ENCODE measurements around the gene ELMO3.
A peak's percentile ranks its signal among the peaks of the same experiment; 100 is the strongest.

ELMO3 gene

GRCh38 chr16:67183627-67184452 is 15.1 kb upstream of the ELMO3 start, which contains the start of gene MATCAP1:
MATCAP1 (minus strand) TSS chr16:67183963; CDS start chr16:67180610, 3,353 bp downstream.
- Histone ChIP-seq H3K27ac (ENCODE audit: low read depth, low read length) (peak within 1 kb of the TSS; percentile 83), H3K36me3 (ENCODE audit: insufficient read depth, low read length) (no peaks in the 10 kb centered on the region), H3K79me2 (ENCODE audit: control insufficient read depth, insufficient read depth, low read length, unreplicated experiment) (peaks cover 11% of the 10 kb centered on the region), H3K27me3 (ENCODE audit: insufficient read depth, low read length) (no peaks in the 10 kb centered on the region), H2AFZ (ENCODE audit: low read length, unreplicated experiment) (no peak within 1 kb of the TSS), H3K4me3 (ENCODE audit: low read depth, low read length) (peak within 1 kb of the TSS; percentile 81), H3K4me1 (ENCODE audit: control insufficient read depth, insufficient read depth, low read length, unreplicated experiment) (peaks cover 33% of the 10 kb centered on the region)

- Histone ChIP-seq H3K27me3 (ENCODE audit: insufficient read depth, low read length) (no peaks in the 10 kb centered on the region), H2AFZ (ENCODE audit: low read length, unreplicated experiment) (no peak overlapping the region), H3K4me3 (ENCODE audit: low read depth, low read length) (peak overlapping the region; percentile 81), H3K36me3 (ENCODE audit: insufficient read depth, low read length) (no peaks in the 10 kb centered on the region), H3K4me1 (ENCODE audit: control insufficient read depth, insufficient read depth, low read length, unreplicated experiment) (peaks cover 33% of the 10 kb centered on the region), H3K27ac (ENCODE audit: low read depth, low read length) (no peak overlapping the region), H3K79me2 (ENCODE audit: control insufficient read depth, insufficient read depth, low read length, unreplicated experiment) (peaks cover 11% of the 10 kb centered on the region)
Observed at GRCh38 chr16:67184453-67184994, 14.4 kb upstream of the ELMO3 start.

GRCh38 chr16:67184995-67185650 is 13.8 kb upstream of the ELMO3 start:
- peaks cover 33% of the 10 kb centered on the region for H3K4me1 ChIP-seq (ENCODE audit: control insufficient read depth, insufficient read depth, low read length, unreplicated experiment)
- H2AFZ ChIP-seq (ENCODE audit: low read length, unreplicated experiment): no peak overlapping the region
- no peaks in the 10 kb centered on the region for H3K27me3 ChIP-seq (ENCODE audit: insufficient read depth, low read length)
- peaks cover 11% of the 10 kb centered on the region for H3K79me2 ChIP-seq (ENCODE audit: control insufficient read depth, insufficient read depth, low read length, unreplicated experiment)
- no peaks in the 10 kb centered on the region for H3K36me3 ChIP-seq (ENCODE audit: insufficient read depth, low read length)
- H3K4me3 ChIP-seq (ENCODE audit: low read depth, low read length): peak overlapping the region; percentile 81
- no peak overlapping the region for H3K27ac ChIP-seq (ENCODE audit: low read depth, low read length)

- Histone ChIP-seq H3K79me2 (ENCODE audit: control insufficient read depth, insufficient read depth, low read length, unreplicated experiment) (peaks cover 11% of the 10 kb centered on the region), H3K4me3 (ENCODE audit: low read depth, low read length) (peak overlapping the region; percentile 67), H3K4me1 (ENCODE audit: control insufficient read depth, insufficient read depth, low read length, unreplicated experiment) (peaks cover 33% of the 10 kb centered on the region), H3K27ac (ENCODE audit: low read depth, low read length) (peak overlapping the region; percentile 22; the same call in 1 of the 2 replicates), H2AFZ (ENCODE audit: low read length, unreplicated experiment) (no peak overlapping the region), H3K27me3 (ENCODE audit: insufficient read depth, low read length) (no peaks in the 10 kb centered on the region), H3K36me3 (ENCODE audit: insufficient read depth, low read length) (no peaks in the 10 kb centered on the region)
Observed at GRCh38 chr16:67185651-67186134, 13.2 kb upstream of the ELMO3 start.

GRCh38 chr16:67186550-67186950 is 12.4 kb upstream of the ELMO3 start:
- no peak overlapping the region for H3K27ac ChIP-seq (ENCODE audit: low read depth, low read length)
- no peaks in the 10 kb centered on the region for H3K36me3 ChIP-seq (ENCODE audit: insufficient read depth, low read length)
- H3K4me3 ChIP-seq (ENCODE audit: low read depth, low read length): peak overlapping the region; percentile 67; the same call in 1 of the 2 replicates
- H3K4me1 ChIP-seq (ENCODE audit: control insufficient read depth, insufficient read depth, low read length, unreplicated experiment): peaks cover 31% of the 10 kb centered on the region
- peaks cover 11% of the 10 kb centered on the region for H3K79me2 ChIP-seq (ENCODE audit: control insufficient read depth, insufficient read depth, low read length, unreplicated experiment)
- no peaks in the 10 kb centered on the region for H3K27me3 ChIP-seq (ENCODE audit: insufficient read depth, low read length)
- no peak overlapping the region for H2AFZ ChIP-seq (ENCODE audit: low read length, unreplicated experiment)

- Histone ChIP-seq H3K27me3 (ENCODE audit: insufficient read depth, low read length) (no peaks in the 10 kb centered on the region), H3K27ac (ENCODE audit: low read depth, low read length) (no peak overlapping the region), H3K4me1 (ENCODE audit: control insufficient read depth, insufficient read depth, low read length, unreplicated experiment) (peaks cover 26% of the 10 kb centered on the region), H3K79me2 (ENCODE audit: control insufficient read depth, insufficient read depth, low read length, unreplicated experiment) (peaks cover 12% of the 10 kb centered on the region), H3K36me3 (ENCODE audit: insufficient read depth, low read length) (no peaks in the 10 kb centered on the region), H3K4me3 (ENCODE audit: low read depth, low read length) (no peak overlapping the region), H2AFZ (ENCODE audit: low read length, unreplicated experiment) (no peak overlapping the region)
Observed at GRCh38 chr16:67187175-67187890, 11.6 kb upstream of the ELMO3 start.

GRCh38 chr16:67188323-67188722 is 10.6 kb upstream of the ELMO3 start:
- H3K27ac ChIP-seq (ENCODE audit: low read depth, low read length): no peak overlapping the region
- no peak overlapping the region for H2AFZ ChIP-seq (ENCODE audit: low read length, unreplicated experiment)
- H3K4me3 ChIP-seq (ENCODE audit: low read depth, low read length): no peak overlapping the region
- H3K27me3 ChIP-seq (ENCODE audit: insufficient read depth, low read length): no peaks in the 10 kb centered on the region
- peaks cover 13% of the 10 kb centered on the region for H3K79me2 ChIP-seq (ENCODE audit: control insufficient read depth, insufficient read depth, low read length, unreplicated experiment)
- H3K4me1 ChIP-seq (ENCODE audit: control insufficient read depth, insufficient read depth, low read length, unreplicated experiment): peaks cover 25% of the 10 kb centered on the region
- H3K36me3 ChIP-seq (ENCODE audit: insufficient read depth, low read length): no peaks in the 10 kb centered on the region

- Histone ChIP-seq H2AFZ (ENCODE audit: low read length, unreplicated experiment) (no peak overlapping the region), H3K27ac (ENCODE audit: low read depth, low read length) (no peak overlapping the region), H3K36me3 (ENCODE audit: insufficient read depth, low read length) (no peaks in the 10 kb centered on the region), H3K4me1 (ENCODE audit: control insufficient read depth, insufficient read depth, low read length, unreplicated experiment) (peaks cover 29% of the 10 kb centered on the region), H3K4me3 (ENCODE audit: low read depth, low read length) (no peak overlapping the region), H3K27me3 (ENCODE audit: insufficient read depth, low read length) (no peaks in the 10 kb centered on the region), H3K79me2 (ENCODE audit: control insufficient read depth, insufficient read depth, low read length, unreplicated experiment) (peaks cover 18% of the 10 kb centered on the region)
Observed at GRCh38 chr16:67188798-67189197, 10.1 kb upstream of the ELMO3 start.

GRCh38 chr16:67190041-67190440 is 8.9 kb upstream of the ELMO3 start, which contains the start of gene EXOC3L1:
EXOC3L1 (minus strand) TSS chr16:67190136; CDS start chr16:67189676, 460 bp downstream.
- no peak within 1 kb of the TSS for H3K27ac ChIP-seq (ENCODE audit: low read depth, low read length)
- H2AFZ ChIP-seq (ENCODE audit: low read length, unreplicated experiment): no peak within 1 kb of the TSS
- H3K4me1 ChIP-seq (ENCODE audit: control insufficient read depth, insufficient read depth, low read length, unreplicated experiment): peaks cover 35% of the 10 kb centered on the region
- peaks cover 27% of the 10 kb centered on the region for H3K79me2 ChIP-seq (ENCODE audit: control insufficient read depth, insufficient read depth, low read length, unreplicated experiment)
- no peaks in the 10 kb centered on the region for H3K27me3 ChIP-seq (ENCODE audit: insufficient read depth, low read length)
- peaks cover 11% of the 10 kb centered on the region; the same call in 1 of the 2 replicates for H3K36me3 ChIP-seq (ENCODE audit: insufficient read depth, low read length)
- H3K4me3 ChIP-seq (ENCODE audit: low read depth, low read length): no peak within 1 kb of the TSS

Data from ACC112 (cell line).